T-helper 2 cell treated with Interferon-gamma antibody and Interleukin-4, amounts not matched to agents 5 μg/mL and 100 μg/mL, for 36 hours (primary cell): ENCODE results near the gene GJC3.
"Not testable (repeated sequence)": the region's sequence is repeated elsewhere in the genome, so short reads cannot be mapped to it uniquely, and the experiment has no call there.

Experiments
- DNase-seq: peaks from one replicate; pipeline ENCODE4 v3.0.0; 2021; ENCODE audit warnings: low spot score
- H3K27ac Mint-ChIP-seq: one replicate; pipeline ENCODE4 v1.8.0; 2021; ENCODE audit warnings: mild to moderate bottlenecking, mixed read lengths
- H3K27me3 Mint-ChIP-seq: one replicate; pipeline ENCODE4 v1.8.0; 2021; ENCODE audit warnings: low read depth, mixed read lengths
- H3K36me3 Mint-ChIP-seq: one replicate; pipeline ENCODE4 v1.8.0; 2021; ENCODE audit warnings: low read depth, mixed read lengths
- H3K4me1 Mint-ChIP-seq: one replicate; pipeline ENCODE4 v1.8.0; 2021; ENCODE audit warnings: low read depth, mixed read lengths
- H3K4me3 Mint-ChIP-seq: one replicate; pipeline ENCODE4 v1.8.0; 2022; ENCODE audit warnings: mild to moderate bottlenecking, moderate library complexity, mixed read lengths
- H3K9me3 Mint-ChIP-seq: one replicate; pipeline ENCODE4 v1.8.0; 2021; ENCODE audit warnings: mixed read lengths

GJC3 gene

GRCh38 chr7:99949645-99950228 lies 20.3 kb upstream of the GJC3 start:
- Mint-ChIP-seq H3K4me3 (no peak overlapping the region), H3K4me1 (peaks cover 6% of the 10 kb centered on the region), H3K27me3 (peaks cover 5% of the 10 kb centered on the region), H3K27ac (no peak overlapping the region), H3K36me3 (no peaks in the 10 kb centered on the region), H3K9me3 (peaks cover 14% of the 10 kb centered on the region)
- no peak for DNase-seq

- peaks cover 13% of the 10 kb centered on the region for H3K27me3 Mint-ChIP-seq
- H3K9me3 Mint-ChIP-seq: peaks cover 14% of the 10 kb centered on the region
- peaks cover 8% of the 10 kb centered on the region for H3K4me1 Mint-ChIP-seq
- no peak overlapping the region for H3K27ac Mint-ChIP-seq
- no peak overlapping the region for H3K4me3 Mint-ChIP-seq
- no peaks in the 10 kb centered on the region for H3K36me3 Mint-ChIP-seq
- no peak for DNase-seq
These were observed 18.2 kb upstream of the GJC3 start for GRCh38 chr7:99947608-99948007.

DNA sequence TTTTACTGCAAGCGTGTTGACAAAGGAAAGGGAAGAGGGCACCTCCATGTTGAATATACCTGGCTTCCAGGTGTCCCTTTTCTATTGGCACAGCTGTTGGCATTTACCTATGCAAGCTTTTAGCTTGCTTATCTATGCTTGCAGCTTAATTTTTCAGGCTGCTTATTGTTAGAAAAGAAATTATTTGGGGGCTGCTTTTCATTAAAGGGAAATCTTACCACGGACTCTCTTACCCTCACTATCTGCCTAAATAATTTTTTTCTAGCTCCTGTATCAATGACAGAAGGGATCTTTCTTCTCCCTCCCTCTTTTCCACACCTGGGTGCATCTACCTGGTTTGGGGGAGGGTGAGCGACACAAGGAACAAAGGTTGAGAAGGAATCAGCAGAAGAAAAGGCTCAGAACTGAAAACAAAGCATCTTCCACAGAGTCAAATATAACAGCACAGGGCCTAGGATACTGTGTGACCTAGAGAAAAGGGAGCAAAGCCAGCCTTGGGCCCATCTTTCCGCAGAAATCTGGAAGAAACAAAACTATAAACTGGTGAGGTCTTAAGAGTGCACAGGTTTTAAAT lies 15.2 kb upstream of the GJC3 start:
- peaks cover 8% of the 10 kb centered on the region for H3K4me1 Mint-ChIP-seq
- no peak for DNase-seq

DNA sequence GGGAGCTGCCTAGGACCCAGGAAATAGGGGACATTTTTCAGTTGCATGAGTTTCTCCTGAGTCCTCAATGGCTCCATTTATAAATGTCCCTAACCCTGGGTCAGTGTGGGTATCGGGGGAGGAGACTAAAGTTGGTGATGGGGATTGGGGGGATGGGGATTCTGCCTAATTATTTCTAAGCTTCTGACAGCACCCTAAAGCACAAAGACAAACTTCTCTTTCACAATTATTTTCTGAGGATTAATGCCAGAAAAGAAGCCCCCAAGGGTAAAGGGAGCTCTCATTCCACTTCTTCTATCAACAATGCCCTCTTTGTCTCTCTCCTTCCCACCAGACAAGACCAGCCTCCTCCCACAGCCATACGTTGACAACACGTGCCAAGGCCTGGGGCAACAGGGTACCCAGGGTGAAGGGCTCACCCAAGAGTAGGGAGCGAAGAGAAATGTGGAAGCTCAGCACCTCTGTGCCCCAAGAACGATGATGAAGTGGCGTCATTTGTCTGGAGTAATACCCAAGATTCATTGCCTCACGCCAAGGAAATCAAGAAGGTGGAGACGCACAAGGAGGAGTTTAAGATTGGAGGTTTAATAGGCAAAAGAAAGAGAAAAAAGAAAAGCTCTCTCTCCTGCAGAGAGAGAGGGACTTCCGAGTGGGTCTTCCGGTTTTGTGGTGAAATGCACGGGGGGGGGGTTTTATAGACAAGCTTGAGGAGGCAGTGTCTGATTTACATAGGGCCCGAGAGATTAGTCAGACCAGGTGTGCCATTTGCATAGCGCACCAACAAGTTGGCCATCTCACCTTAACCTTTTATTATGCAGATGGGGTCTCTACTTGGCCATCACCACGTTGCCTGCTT lies 14.4 kb upstream of the GJC3 start:
- Mint-ChIP-seq H3K4me3 (peak overlapping the region; percentile 37), H3K27me3 (peaks cover 22% of the 10 kb centered on the region), H3K36me3 (no peaks in the 10 kb centered on the region), H3K27ac (no peak overlapping the region), H3K9me3 (peaks cover 13% of the 10 kb centered on the region), H3K4me1 (peaks cover 8% of the 10 kb centered on the region)
- no peak for DNase-seq

More for the DNA sequence above, 15.2 kb upstream of the GJC3 start:
- peaks cover 17% of the 10 kb centered on the region for H3K27me3 Mint-ChIP-seq
- peaks cover 7% of the 10 kb centered on the region for H3K9me3 Mint-ChIP-seq
- no peak overlapping the region for H3K4me3 Mint-ChIP-seq
- H3K36me3 Mint-ChIP-seq: no peaks in the 10 kb centered on the region
- no peak overlapping the region for H3K27ac Mint-ChIP-seq

DNA sequence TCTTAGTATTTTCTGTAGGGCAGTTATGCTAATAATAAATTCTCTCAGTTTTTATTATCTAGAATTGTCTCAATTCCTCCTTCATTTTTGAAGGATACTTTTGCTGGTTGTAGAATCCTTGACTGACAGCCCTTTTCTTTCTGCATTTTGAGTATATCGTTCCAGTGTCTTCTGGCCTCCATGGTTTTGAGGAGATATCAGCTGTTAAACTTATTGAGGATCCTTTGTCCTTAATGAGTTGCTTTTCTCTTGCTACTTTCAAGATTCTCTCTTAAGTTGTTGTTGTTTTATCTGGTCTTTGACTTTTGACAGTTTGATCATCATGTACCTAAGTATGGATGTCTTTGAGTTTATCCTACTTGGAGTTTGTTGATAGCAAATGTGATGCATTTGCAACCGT lies 8.9 kb upstream of the GJC3 start:
- peaks cover 23% of the 10 kb centered on the region for H3K9me3 Mint-ChIP-seq
- H3K27me3 Mint-ChIP-seq: peaks cover 24% of the 10 kb centered on the region

GRCh38 chr7:99935009-99935408 lies 5.6 kb upstream of the GJC3 start:
- not testable (repeated sequence) for H3K36me3 Mint-ChIP-seq, H3K4me3 Mint-ChIP-seq, H3K27ac Mint-ChIP-seq, DNase-seq
- peaks cover 18% of the 10 kb centered on the region for H3K9me3 Mint-ChIP-seq
- peaks cover 17% of the 10 kb centered on the region for H3K27me3 Mint-ChIP-seq
- H3K4me1 Mint-ChIP-seq: peaks cover 20% of the 10 kb centered on the region

More for the DNA sequence above, 8.9 kb upstream of the GJC3 start:
- peaks cover 11% of the 10 kb centered on the region for H3K4me1 Mint-ChIP-seq
- H3K4me3 Mint-ChIP-seq: no peak overlapping the region
- no peak for DNase-seq
- no peaks in the 10 kb centered on the region for H3K36me3 Mint-ChIP-seq
- no peak overlapping the region for H3K27ac Mint-ChIP-seq

DNA sequence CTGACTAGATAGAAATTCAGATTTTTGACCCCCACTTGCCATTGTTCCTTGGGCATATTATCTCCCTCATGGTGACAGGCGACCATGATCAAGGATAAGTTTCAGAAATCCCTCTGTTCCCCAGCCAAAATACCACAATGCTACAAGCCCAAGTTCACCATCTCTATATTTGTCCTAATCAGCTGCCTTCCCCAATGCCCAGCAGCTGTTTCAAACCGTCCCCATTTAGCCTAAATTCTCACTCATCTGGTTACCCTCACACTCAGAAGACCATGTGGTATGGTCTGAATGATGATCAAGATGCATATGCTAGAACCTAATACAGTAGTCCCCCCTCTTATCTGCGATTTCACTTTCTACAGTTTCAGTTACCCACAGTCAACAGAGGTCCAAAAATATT lies 956 bp upstream of the GJC3 start:
- H3K36me3 Mint-ChIP-seq: no peaks in the 10 kb centered on the region
- no peak overlapping the region for H3K4me3 Mint-ChIP-seq
- H3K9me3 Mint-ChIP-seq: no peaks in the 10 kb centered on the region
- DNase-seq: no peak
- no peak overlapping the region for H3K27ac Mint-ChIP-seq
- peaks cover 34% of the 10 kb centered on the region for H3K4me1 Mint-ChIP-seq
- peaks cover 29% of the 10 kb centered on the region for H3K27me3 Mint-ChIP-seq

GRCh38 chr7:99929730-99930053 lies 272 bp upstream of the GJC3 start:
- no peaks in the 10 kb centered on the region for H3K9me3 Mint-ChIP-seq
- H3K27ac Mint-ChIP-seq: no peak overlapping the region
- peaks cover 28% of the 10 kb centered on the region for H3K4me1 Mint-ChIP-seq
- no peak for DNase-seq
- peak overlapping the region; percentile 73 for H3K4me3 Mint-ChIP-seq
- no peaks in the 10 kb centered on the region for H3K36me3 Mint-ChIP-seq
- peaks cover 31% of the 10 kb centered on the region for H3K27me3 Mint-ChIP-seq

GRCh38 chr7:99928188-99928587 lies 1.2 kb downstream of the GJC3 start:
- Mint-ChIP-seq H3K4me3 (peak overlapping the region; percentile 73), H3K27ac (no peak overlapping the region), H3K36me3 (no peaks in the 10 kb centered on the region), H3K4me1 (peaks cover 28% of the 10 kb centered on the region), H3K9me3 (no peaks in the 10 kb centered on the region), H3K27me3 (peaks cover 29% of the 10 kb centered on the region)
- DNase-seq: no peak

- H3K27ac Mint-ChIP-seq: no peak overlapping the region
- peaks cover 28% of the 10 kb centered on the region for H3K27me3 Mint-ChIP-seq
- H3K4me1 Mint-ChIP-seq: peaks cover 30% of the 10 kb centered on the region
- H3K36me3 Mint-ChIP-seq: no peaks in the 10 kb centered on the region
- no peaks in the 10 kb centered on the region for H3K9me3 Mint-ChIP-seq
- H3K4me3 Mint-ChIP-seq: no peak overlapping the region
- DNase-seq: no peak
These were observed 1.9 kb downstream of the GJC3 start for GRCh38 chr7:99927536-99927935.

DNA sequence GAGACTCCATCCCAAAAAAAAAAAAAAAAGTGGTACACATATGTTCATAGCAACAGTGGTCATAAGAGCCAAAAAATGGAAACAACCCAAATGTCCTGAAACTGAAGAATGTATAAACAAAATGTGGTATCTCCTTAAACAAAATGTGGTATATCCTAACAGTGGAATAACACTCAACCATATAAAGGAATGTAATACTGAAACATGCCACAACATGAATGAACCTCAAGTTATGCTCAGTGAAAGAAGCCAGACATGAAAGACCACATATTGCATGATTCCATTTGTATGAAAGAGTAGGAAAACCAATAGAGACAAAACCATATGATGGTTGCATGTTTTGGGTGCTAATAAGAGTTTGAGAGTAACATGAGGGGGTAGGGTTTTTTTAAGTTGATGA lies 3.1 kb downstream of the GJC3 start:
- Mint-ChIP-seq H3K4me3 (no peak overlapping the region), H3K4me1 (peaks cover 26% of the 10 kb centered on the region), H3K36me3 (peaks cover 4% of the 10 kb centered on the region), H3K27ac (no peak overlapping the region), H3K9me3 (no peaks in the 10 kb centered on the region), H3K27me3 (peaks cover 28% of the 10 kb centered on the region)
- DNase-seq: no peak

DNA sequence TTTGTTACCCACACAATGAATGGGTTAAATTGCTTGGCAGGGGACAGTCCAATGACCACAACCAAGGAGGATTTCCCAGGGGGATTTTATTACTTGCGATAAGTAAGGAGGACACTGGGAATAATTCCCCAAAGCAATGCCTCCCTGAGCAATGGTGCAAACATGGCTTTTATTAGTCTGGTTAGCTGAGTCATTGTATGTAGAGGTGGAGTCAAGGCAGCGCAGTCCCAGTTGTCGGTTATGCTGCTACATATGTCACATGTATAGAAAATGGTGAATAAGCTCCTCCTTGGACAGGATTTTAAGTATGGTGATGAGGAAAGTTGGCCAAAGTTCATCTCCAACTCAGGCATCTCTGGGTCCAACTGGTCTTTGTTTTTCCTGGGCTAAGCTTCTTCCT lies 6.2 kb downstream of the GJC3 start:
- no peak overlapping the region for H3K27ac Mint-ChIP-seq
- H3K27me3 Mint-ChIP-seq: peaks cover 24% of the 10 kb centered on the region
- no peaks in the 10 kb centered on the region for H3K9me3 Mint-ChIP-seq
- peaks cover 8% of the 10 kb centered on the region for H3K4me1 Mint-ChIP-seq
- peaks cover 13% of the 10 kb centered on the region for H3K36me3 Mint-ChIP-seq
- DNase-seq: no peak
- no peak overlapping the region for H3K4me3 Mint-ChIP-seq

- H3K27ac Mint-ChIP-seq: peak overlapping the region; percentile 93
- peak overlapping the region; percentile 97 for H3K4me3 Mint-ChIP-seq
- H3K27me3 Mint-ChIP-seq: peaks cover 4% of the 10 kb centered on the region
- H3K36me3 Mint-ChIP-seq: peaks cover 28% of the 10 kb centered on the region
- no peaks in the 10 kb centered on the region for H3K9me3 Mint-ChIP-seq
- H3K4me1 Mint-ChIP-seq: peaks cover 24% of the 10 kb centered on the region
- no peak for DNase-seq
These were observed 9.3 kb downstream of the GJC3 start for GRCh38 chr7:99920149-99920548.

- peaks cover 24% of the 10 kb centered on the region for H3K4me1 Mint-ChIP-seq
- DNase-seq: no peak
- no peaks in the 10 kb centered on the region for H3K9me3 Mint-ChIP-seq
- H3K27ac Mint-ChIP-seq: peak overlapping the region; percentile 93
- H3K27me3 Mint-ChIP-seq: peaks cover 2% of the 10 kb centered on the region
- H3K4me3 Mint-ChIP-seq: peak overlapping the region; percentile 97
- H3K36me3 Mint-ChIP-seq: peaks cover 28% of the 10 kb centered on the region
These were observed 9.7 kb downstream of the GJC3 start for GRCh38 chr7:99919814-99920112.
